GM12878 (cell line): ENCODE data around the gene COIL. TPM values are rescaled to one million over a fixed set of nuclear protein-coding genes. Genes with fewer than 3 reads are reported as not detected.
"Not testable (repeated sequence)": the region's sequence is repeated elsewhere in the genome, so short reads cannot be mapped to it uniquely, and the experiment has no call there.

ENCODE experiments used
- ATAC-seq: fragments of 200-7000 bp; cut with Tn5 transposase; 3 replicates; pipeline ENCODE4 v1.9.1; 2020; ENCODE audit warnings: mild to moderate bottlenecking, moderate library complexity
- BruUV-seq: library from RNA; stranded (reverse); fragments of 400-500 nt; replicated peaks from 2 replicates; lab custom pipeline; 2021; lab: Mats Ljungman, UMichigan
- CTCF ChIA-PET: fragments of 300-600 bp; sonication (Branson Sonifier 250); formaldehyde crosslinking; extraction: SDS; loops from one replicate; lab custom pipeline; 2021; ENCODE audit warnings: inconsistent platforms; lab: Yijun Ruan, JAX
- POLR2A ChIA-PET: fragments of 350-600 bp; formaldehyde crosslinking; extraction: SDS; loops from one replicate; lab custom pipeline; 2021; ENCODE audit warnings: inconsistent platforms; lab: Charles Lee
- RAD21 ChIA-PET: fragments of 300-600 bp; sonication (Branson Sonifier 250); formaldehyde crosslinking; loops from one replicate; lab custom pipeline; 2023; ENCODE audit warnings: antibody characterized with exemption; ENCODE audit not compliant: unreplicated experiment; lab: Charles Lee
- SMC1A ChIA-PET: fragments of 300-600 bp; sonication (Branson Sonifier 250); formaldehyde crosslinking; loops from one replicate; lab custom pipeline; 2023; ENCODE audit not compliant: unreplicated experiment, uncharacterized antibody; lab: Charles Lee
- DNase-seq: peaks from one replicate; pipeline ENCODE4 v3.0.0-alpha.2; 2011; ENCODE audit warnings: low read depth, low spot score
- FAIRE-seq: peaks from 3 replicates; lab custom pipeline; 2011; peaks lifted over from hg19 to GRCh38; lab: Jason Lieb, UNC
- H2AFZ ChIP-seq: 2 replicates; pipeline ENCODE4 v1.6.0; 2011; ENCODE audit warnings: low read depth, low read length, control low read depth; ENCODE audit not compliant: control insufficient read depth
- H3K27ac ChIP-seq: 2 replicates; pipeline ENCODE4 v1.5.1; 2011; ENCODE audit warnings: control low read depth; ENCODE audit not compliant: control insufficient read depth, insufficient read depth
- H3K27me3 ChIP-seq, 2 experiments: replicated peaks in 1 of 2; 2 replicates each; pipeline versions ENCODE4 v1.6.0 to v1.6.1; 2011; ENCODE audit warnings: low read length in 1 of 2; ENCODE audit not compliant: control insufficient read depth in 2 of 2, insufficient read depth in 2 of 2
- H3K36me3 ChIP-seq, 2 experiments: 2 replicates each; pipeline ENCODE4 v1.5.1; 2011; ENCODE audit warnings: low read length in 1 of 2; ENCODE audit not compliant: control insufficient read depth in 2 of 2, insufficient read depth in 2 of 2
- H3K4me1 ChIP-seq: 2 replicates; pipeline ENCODE4 v1.6.1; 2011; ENCODE audit warnings: mild to moderate bottlenecking, low read length, moderate library complexity, mixed read lengths; ENCODE audit not compliant: control insufficient read depth, insufficient read depth
- H3K4me2 ChIP-seq: 2 replicates; pipeline ENCODE4 v1.6.0; 2011; ENCODE audit warnings: control low read depth; ENCODE audit not compliant: control insufficient read depth, insufficient read depth
- H3K4me3 ChIP-seq: fragments of 200-600 bp; sonication (generic); 2 replicates; pipeline ENCODE4 v1.5.1; 2016
- H3K79me2 ChIP-seq: 2 replicates; pipeline ENCODE4 v1.6.0; 2011; ENCODE audit warnings: low read length; ENCODE audit not compliant: control insufficient read depth, insufficient read depth
- H3K9ac ChIP-seq: 2 replicates; pipeline ENCODE4 v1.8.0; 2011; ENCODE audit warnings: low read length, control low read depth, mixed read lengths; ENCODE audit not compliant: control insufficient read depth, insufficient read depth
- H3K9me3 ChIP-seq: replicated peaks from 3 replicates; pipeline ENCODE4 v1.5.1; 2011; ENCODE audit warnings: mild to moderate bottlenecking, low read length; ENCODE audit not compliant: control insufficient read depth, insufficient read depth
- H4K20me1 ChIP-seq: 2 replicates; pipeline ENCODE4 v1.6.0; 2011; ENCODE audit not compliant: control insufficient read depth, insufficient read depth
- NBN ChIP-seq: fragments of 450-650 bp; IDR thresholded peaks from 2 replicates; pipeline ENCODE4 v1.6.1; 2016
- REST ChIP-seq: IDR thresholded peaks from 2 replicates; pipeline ENCODE4 v1.6.1; 2012; ENCODE audit warnings: mild to moderate bottlenecking, low read depth, low read length
- WGBS: methylation state at CpG from one replicate; pipeline ENCODE4 v1.1.6; 2016; ENCODE audit warnings: low lambda C conversion rate; ENCODE audit not compliant: insufficient replicate concordance, insufficient coverage; ENCODE audit errors: missing lambda C conversion rate; 5-methylcytosine and 5-hydroxymethylcytosine counted together
- in situ Hi-C: fragments of 300-500 bp; cut with MboI; formaldehyde crosslinking; loops from 9 replicates; pipeline ENCODE4 v1.14.3; 2018; ENCODE audit warnings: mixed read lengths
- intact Hi-C: fragments of 100-400 bp; cut with micrococcal nuclease; formaldehyde crosslinking; loops from one replicate; pipeline ENCODE4 v1.14.2; 2022; ENCODE audit not compliant: unreplicated experiment
- polyA plus RNA-seq, 11 experiments: library from polyadenylated mRNA; depleted of rRNA in 4 of 11; unstranded in 6 of 11; stranded (reverse) in 5 of 11; fragments of >200 nt; fragmentation: Nextera tagmentation in 4 of 11; fragmentation: Illumina TruSeq in 1 of 11; extraction: Ambion mirVana in 4 of 11; extraction: Trizol in 1 of 11; gene quantifications; 1 replicate in 1 of 11; 2 replicates in 10 of 11; pipeline versions ENCODE4 v1.2.1 to v1.2.3, GENCODE V29; 2011 to 2016; ENCODE audit warnings: inconsistent platforms in 2 of 11, missing spikeins in 2 of 11, low read depth in 1 of 11
- total RNA-seq, 4 experiments: library from RNA; depleted of rRNA in 3 of 4; stranded (reverse); fragments of >200 nt in 3 of 4; fragmentation: Illumina TruSeq in 1 of 4; extraction: Trizol in 1 of 4; gene quantifications; 2 replicates each; pipeline versions ENCODE4 v1.2.1 to v1.2.3, GENCODE V29; 2013 to 2021

Gene COIL
- total and polyA plus RNA-seq, 10 of the 15 experiments (the other 5 are each of a cell fraction or from before 2014, with no cell fraction given): 13.7 to 24.3 (median 17.4) TPM

DNA sequence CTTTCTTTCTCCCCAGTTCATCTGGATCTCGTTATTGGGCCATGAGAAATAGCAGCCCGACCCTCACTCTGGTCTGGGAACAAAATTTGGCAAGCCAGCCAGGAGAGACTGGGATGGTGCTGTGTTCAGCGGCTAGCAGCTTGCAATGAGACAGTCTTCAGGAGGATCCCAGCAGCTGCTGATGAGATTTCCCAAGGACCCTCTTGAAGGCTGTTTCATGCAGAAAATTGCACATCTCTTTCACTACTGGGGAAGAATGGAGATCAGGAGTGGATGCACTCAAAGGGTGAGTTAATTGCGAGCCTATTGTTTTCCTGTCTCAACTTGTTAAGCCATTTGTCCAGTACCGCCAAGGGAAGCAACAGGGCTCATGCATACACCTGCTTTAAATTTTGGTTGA, 5.5 kb upstream of the COIL start (continued):
- TF ChIP-seq REST: no peak
- TF ChIP-seq NBN: no peak

DNA sequence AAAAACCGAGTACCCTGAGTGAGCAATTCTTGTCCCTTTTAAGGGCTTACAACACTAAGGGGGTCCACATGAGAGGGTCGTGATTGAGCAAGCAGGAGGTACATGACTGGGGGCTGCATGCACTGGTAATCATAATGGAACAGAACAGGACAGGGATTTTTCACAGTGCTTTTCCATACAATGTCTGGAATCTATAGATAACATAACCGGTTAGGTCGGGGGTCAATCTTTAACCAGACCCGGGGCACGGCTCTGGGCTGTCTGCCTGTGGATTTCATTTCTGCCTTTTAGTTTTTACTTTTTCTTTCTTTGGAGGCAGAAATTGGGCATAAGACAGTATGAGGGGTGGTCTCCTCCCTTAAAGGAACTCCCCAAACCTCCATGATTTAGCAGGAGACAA, 4.8 kb upstream of the COIL start:
- H3K4me3 ChIP-seq, H3K4me1 ChIP-seq, SMC1A ChIA-PET, H3K79me2 ChIP-seq, CTCF ChIA-PET, BruUV-seq, RAD21 ChIA-PET, H3K9me3 ChIP-seq, FAIRE-seq, H2AFZ ChIP-seq, H3K27ac ChIP-seq, H3K36me3 ChIP-seq, H3K9ac ChIP-seq, intact Hi-C loops, DNase-seq, H4K20me1 ChIP-seq, H3K27me3 ChIP-seq, H3K4me2 ChIP-seq, in situ Hi-C loops, ATAC-seq: not testable (repeated sequence)
- 75% methylated on average over 6 of the region's 6 CpGs for WGBS
- POLR2A ChIA-PET: interaction anchor here (1.5 kb wide), 1 partner anchor 13 kb away, joined by 6 read pairs; the partner anchor contains the start of gene SCPEP1

- FAIRE-seq, H3K4me1 ChIP-seq, H3K27ac ChIP-seq, H3K9me3 ChIP-seq, RAD21 ChIA-PET, H3K4me3 ChIP-seq, H3K4me2 ChIP-seq, BruUV-seq, in situ Hi-C loops, H4K20me1 ChIP-seq, H3K27me3 ChIP-seq, DNase-seq, POLR2A ChIA-PET, H3K9ac ChIP-seq, CTCF ChIA-PET, ATAC-seq, H2AFZ ChIP-seq, intact Hi-C loops, H3K36me3 ChIP-seq, H3K79me2 ChIP-seq: not testable (repeated sequence)
- WGBS: 85% methylated on average over 9 of the region's 9 CpGs
- SMC1A ChIA-PET: interaction anchor here (1.0 kb wide), 1 partner anchor 13 kb away, joined by 5 read pairs; the partner anchor contains the start of gene SCPEP1
Observed at GRCh38 chr17:56965241-56965640, 4.4 kb upstream of the COIL start.
